HL-60/S4 treated with phorbol 12-myristate 13-acetate at 8.2 ng/mL for 4 days and 3 days (cell line): ENCODE measurements around the gene RNASE13.
"Not testable (repeated sequence)": the region's sequence is repeated elsewhere in the genome, so short reads cannot be mapped to it uniquely, and the experiment has no call there.

Experiments used
- in situ Hi-C: fragments of 300-500 bp; cut with MboI; formaldehyde crosslinking; loops from 2 replicates; pipeline ENCODE4 v1.15.0; 2022; ENCODE audit warnings: low sequenced_read_pairs

The RNASE13 gene

DNA sequence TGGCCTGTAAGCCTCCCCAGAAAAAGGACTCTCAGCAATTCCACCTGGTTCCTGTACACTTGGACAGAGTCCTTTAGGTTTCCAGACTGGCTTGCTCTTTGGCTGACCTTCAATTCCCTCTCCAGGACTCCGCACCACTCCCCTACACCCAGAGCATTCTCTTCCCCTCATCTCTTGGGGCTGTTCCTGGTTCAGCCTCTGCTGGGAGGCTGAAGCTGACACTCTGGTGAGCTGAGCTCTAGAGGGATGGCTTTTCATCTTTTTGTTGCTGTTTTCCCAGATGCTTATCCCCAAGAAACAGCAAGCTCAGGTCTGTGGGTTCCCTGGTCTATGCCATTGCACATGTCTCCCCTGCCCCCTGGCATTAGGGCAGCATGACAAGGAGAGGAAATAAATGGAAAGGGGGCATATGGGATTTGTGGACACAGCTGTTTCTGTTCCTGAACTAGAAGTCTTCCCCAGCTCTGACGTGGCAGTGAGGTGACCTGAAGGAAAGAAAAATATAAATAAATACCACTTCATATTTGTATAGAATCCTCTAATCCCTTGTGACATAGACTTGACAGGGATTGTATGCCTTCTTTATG lies 8.9 kb upstream of the RNASE13 start:
- in situ Hi-C loops: no loop called here

- in situ Hi-C loops: no loop called here
These were observed 8.3 kb upstream of the RNASE13 start for GRCh38 chr14:21042918-21043317.

DNA sequence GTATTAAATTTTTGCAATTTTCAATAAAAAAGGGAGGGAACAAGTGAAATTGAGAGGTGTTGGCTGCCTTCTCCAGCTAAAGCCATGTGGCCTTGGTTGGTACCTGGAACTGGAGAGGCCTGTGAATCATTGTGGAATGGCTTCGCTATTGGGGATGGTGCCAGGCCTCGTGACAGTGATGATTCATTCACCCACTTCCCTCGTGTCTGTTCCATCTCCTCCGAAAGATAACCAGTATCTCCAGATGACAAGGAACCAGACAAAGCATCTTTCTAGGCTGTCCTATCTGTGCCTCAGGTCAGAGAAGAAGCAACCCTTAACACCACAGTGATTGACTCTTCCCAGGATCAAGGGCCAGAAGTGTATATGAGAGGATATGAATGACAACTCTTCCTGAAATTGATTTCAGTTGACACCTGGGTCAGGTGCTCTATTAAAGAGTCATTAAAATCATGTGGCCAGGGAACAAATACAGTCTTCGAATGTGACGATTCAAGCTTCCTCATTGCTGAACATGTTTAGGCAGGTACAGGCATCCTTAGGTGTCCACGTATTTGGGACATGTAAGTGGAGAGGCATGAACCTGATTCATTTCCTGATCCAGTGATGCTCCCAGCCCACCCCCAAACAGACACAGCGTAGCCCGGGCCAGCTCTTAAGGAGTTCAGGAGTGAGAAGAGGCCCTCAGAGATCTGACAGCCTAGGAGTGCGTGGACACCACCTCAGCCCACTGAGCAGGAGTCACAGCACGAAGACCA lies 7.2 kb upstream of the RNASE13 start, which contains the start of gene RNASE7:
Gene RNASE7, plus strand, starts transcription at position 687 of the 758 bp plus-strand sequence. CDS start 631 bp downstream, outside the sequence.
- in situ Hi-C loops: no loop called here

- in situ Hi-C loops: not testable (repeated sequence)
These were observed 6.3 kb upstream of the RNASE13 start for GRCh38 chr14:21040941-21041340.

DNA sequence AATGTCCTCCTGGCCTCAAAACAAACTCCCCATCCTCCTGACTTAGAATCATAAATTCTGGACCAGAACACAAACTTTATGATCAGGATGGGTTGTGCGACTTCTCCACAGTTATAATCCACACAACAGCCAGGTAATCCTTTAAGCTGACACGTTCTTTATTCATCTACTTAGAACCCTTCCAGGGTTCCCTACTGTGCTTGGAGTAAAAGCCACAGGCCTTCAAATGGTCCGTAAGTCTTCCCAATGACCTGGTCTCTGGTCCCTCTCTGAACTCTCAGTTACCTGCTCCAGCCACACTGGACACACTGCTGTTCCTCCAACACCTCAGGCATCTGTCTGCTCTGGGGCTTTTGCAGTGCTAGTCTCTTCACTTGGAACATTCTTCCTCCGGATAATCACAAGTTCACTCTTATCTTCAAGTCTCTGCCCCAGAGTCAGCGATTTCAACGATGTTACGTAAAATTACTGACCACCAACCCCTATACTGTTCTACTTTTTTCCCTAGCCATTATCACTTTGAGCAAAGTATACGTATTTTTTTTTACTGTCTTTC lies 5.8 kb upstream of the RNASE13 start:
- in situ Hi-C loops: no loop called here

DNA sequence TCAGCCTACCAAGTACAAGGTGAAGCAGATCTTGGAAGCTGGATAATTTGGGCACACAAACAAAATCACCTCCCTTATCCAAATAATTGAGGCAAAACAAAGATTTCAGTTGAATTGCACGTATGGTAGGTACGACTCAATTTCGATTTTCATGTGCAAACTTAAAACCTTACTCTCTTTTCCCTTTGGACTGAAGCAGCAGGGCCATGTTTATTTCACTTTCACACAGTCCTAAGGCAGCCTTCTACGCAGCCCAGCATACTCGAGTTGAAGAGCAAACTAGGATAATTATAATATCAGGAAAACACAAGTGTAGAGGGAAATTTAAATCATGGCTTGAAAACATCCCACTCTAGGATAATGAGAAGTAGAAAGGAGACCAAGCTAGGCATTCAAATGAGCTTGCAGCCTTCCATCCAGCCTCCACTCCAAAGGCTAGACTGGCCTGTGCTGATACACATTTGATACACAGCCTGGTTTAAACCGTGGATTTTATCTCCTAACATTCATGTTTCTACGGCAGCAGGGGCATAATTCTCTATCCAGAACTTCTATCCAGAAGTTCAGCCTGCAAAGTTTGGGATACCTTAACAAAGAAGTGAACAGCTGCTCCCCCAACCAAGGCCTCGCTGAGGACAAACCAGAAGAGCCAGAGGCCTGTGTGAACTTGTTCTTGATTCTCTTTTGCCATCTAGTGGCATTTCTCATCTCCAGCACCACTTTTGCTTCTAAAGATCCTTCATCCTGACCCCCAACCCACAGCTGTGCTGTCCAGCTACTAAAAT lies 5.2 kb upstream of the RNASE13 start:
- in situ Hi-C loops: no loop called here

DNA sequence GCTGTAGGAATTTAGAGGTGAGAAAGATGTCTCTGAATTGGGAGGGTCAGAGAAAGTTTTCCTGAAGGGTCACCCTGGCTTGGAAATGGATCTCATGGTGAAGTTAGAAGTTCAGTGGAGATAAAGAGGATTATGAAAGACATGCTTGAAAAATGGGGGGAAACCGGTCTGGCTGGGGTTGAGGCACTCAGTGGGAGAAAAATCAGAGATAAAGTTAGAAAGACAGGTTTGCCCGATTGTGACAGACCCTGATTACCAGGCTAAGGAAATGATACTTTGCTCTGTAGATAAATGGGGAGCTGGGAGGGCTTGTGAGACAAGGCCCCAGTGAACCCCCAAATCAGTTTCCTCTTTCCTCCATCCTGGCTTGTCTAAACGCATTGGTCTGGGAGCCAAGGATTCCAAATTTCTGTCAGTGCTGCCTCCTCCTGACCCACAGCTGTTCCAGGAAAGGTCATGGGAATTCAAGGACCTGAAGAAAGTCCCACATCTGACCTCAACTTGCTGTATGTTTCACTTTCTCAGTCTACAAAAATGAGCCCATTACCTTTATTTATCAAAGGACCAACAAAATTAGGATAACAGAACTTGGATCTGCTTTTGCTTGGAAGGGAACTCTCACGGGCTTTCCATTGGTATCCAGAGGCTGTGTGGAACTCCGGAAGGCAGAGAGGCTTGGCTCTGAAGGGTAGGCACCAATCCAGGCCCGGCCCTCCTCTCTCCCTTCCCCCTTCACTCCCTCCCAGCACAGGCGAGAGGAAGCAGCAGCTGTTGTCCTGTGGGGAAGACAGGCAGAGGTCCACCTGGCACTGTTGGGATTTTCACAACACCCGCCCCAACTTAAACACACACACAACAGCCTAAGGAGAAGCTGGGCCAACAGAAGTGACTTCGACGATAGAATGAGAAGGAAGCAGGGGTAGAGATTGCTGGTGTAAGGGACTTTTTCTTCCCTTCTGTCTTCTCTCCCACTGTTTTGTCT lies 4.1 kb upstream of the RNASE13 start:
- in situ Hi-C loops: no loop called here

GRCh38 chr14:21037156-21037555 lies 2.5 kb upstream of the RNASE13 start:
- in situ Hi-C loops: no loop called here

- in situ Hi-C loops: no loop called here
These were observed 2.1 kb upstream of the RNASE13 start for GRCh38 chr14:21036751-21037150.

DNA sequence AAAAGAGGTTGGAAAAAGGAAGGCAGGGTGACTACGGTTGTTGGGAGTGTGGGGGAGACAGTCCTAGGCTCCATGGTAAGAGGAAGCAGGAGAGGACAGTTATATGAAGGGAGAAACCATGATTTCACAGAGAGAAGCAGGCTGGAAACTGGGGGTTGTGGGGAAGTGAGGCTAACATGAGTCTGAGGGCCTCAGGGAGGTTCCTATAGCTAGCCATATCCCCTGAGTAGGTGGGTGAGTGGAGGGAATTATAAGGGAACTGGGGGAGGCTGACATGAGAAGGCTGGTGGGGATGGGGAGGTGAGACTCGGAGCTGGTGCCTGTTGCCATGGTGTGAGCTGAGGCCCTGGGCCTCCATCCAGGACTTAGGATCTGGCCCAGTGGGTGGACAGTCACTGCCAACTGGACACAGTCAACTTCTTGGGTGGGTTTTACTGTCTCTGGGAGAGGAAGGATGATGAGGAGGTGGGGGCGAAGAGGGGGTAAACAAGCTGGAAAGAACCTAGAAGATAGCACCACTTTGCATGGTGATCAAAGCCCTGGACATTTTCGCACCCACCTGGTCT lies 1.4 kb downstream of the RNASE13 start:
- in situ Hi-C loops: no loop called here

- in situ Hi-C loops: no loop called here
These were observed 2.1 kb downstream of the RNASE13 start for GRCh38 chr14:21032326-21033132.

- in situ Hi-C loops: no loop called here
These were observed 4.1 kb downstream of the RNASE13 start for GRCh38 chr14:21030531-21030930.

DNA sequence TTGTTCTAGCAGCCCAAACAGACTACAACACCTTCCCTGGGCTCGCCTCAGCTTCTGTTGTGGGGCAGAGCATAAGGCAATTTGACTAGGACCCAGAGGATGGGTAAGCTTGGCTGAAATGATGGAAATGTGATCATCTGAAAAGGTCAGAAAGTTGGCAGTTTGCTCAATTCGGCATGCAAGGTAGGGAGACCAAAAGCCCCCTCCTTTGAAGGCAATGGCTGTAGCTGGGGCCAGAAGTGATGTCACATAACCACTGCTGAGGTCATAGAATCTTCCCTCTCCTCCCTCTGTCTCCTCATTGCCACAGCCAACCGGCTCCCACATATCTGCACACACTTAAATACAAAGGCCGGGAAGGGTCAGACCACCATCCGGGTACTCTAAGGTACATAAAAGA lies 4.7 kb downstream of the RNASE13 start, which contains the start of gene TPPP2:
Gene TPPP2, plus strand, starts transcription at position 301 of the 400 bp plus-strand sequence. CDS start 365 bp downstream, outside the sequence.
- in situ Hi-C loops: no loop called here

GRCh38 chr14:21026988-21027315 lies 7.7 kb downstream of the RNASE13 start:
- in situ Hi-C loops: no loop called here

DNA sequence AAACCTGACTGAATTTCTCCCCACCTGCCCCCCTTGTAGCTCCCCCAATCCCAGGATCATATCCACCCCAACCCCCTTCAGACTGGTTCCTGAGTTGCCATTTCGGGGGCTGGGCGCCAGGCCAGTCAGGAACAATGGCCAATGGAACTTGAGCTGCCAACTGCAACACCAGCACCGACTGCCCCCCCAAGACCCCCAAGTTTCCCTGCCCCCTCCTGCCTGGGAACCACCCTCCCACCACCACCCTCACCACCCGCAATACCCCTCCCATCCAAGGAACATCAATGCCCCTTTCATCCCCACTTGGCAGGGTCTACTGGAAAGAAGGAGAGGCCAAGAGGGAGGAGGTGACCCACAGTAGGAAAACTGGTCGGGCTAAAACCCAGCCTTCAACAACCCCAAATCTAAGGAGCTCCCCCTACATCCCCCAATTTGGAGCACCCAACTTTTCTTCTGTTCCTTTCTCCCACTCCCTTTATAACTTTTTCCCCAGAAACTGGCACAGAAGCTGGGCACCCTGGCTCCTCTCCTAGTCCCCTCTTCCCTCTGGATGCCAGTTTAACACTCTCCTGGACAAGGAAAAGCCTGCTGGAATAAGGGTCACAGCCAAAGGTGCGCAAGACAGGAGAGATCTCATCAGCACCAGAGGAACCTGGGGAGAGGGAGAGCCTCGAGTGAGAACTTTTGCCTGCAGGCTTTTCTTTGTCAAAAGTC lies 8.2 kb downstream of the RNASE13 start:
- in situ Hi-C loops: no loop called here

GRCh38 chr14:21025371-21026273 lies 9.0 kb downstream of the RNASE13 start:
- in situ Hi-C loops: no loop called here

GRCh38 chr14:21024585-21025370 lies 9.8 kb downstream of the RNASE13 start, which contains the start of gene NDRG2:
Gene NDRG2, minus strand, starts transcription at chr14:21025061. Its CDS starts 1,746 bp downstream, at chr14:21023315.
- in situ Hi-C loops: no loop called here
